ENCODE measurements around the gene LTF. TPM values are rescaled to one million over a fixed set of nuclear protein-coding genes. Genes with fewer than 3 reads are reported as not detected.

Gene LTF
- total RNA-seq, 2 donors from 2014 or later, result 8.8 to 8.9 TPM

DNA sequence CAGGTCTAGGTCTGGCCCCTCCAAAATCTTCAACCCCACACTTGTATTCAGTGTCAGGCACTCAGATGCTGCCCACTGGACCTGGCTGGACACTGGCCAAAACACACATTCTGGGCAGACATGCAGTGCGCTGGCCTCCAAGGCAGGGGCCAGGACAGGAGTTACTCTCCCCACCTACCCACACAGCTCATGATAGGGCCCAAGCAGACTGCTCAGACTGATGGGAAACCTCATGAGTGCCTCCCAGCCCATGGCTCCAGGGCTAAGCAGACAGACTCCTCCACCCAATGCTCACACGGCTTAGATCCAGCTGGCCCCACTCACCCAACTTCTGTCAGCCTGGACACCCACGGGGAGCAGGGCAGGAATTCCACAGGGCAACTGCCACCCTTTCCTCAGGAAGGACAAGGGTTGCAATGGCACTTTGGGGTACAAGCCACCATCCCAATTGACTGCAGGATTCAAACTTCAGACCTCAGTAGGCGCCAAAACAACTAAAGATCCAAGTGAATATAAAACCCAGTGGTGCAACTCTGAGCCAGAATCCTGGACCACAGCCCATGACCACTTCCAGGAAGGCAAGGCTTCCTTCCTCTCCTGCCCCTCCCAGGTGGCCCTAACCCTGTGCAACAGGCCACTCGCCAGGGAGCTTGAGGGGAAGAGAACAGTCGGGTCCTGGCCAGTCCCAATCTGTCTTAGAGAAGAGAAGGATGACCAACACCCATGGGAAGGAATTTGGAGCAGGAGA, 1.4 kb downstream of the LTF start:
- no peaks in the 10 kb centered on the region for H3K9me3 ChIP-seq
- H3K4me1 ChIP-seq, result peaks cover 20% of the 10 kb centered on the region
- peak overlapping the region in 1 of 4 donors; percentile 1 for H3K27ac ChIP-seq
- 68 to 88% methylated on average over 5 to 6 of the region's 6 CpGs for WGBS, 2 donors
- DNase-seq, result no peak
- intact Hi-C loops (cut with DNase I), result no loop called here
- H3K4me3 ChIP-seq, result no peak overlapping the region
- no peak for TF ChIP-seq POLR2A (IDR thresholded peaks at IDR 0.05)
- TF ChIP-seq, protein P1, sequence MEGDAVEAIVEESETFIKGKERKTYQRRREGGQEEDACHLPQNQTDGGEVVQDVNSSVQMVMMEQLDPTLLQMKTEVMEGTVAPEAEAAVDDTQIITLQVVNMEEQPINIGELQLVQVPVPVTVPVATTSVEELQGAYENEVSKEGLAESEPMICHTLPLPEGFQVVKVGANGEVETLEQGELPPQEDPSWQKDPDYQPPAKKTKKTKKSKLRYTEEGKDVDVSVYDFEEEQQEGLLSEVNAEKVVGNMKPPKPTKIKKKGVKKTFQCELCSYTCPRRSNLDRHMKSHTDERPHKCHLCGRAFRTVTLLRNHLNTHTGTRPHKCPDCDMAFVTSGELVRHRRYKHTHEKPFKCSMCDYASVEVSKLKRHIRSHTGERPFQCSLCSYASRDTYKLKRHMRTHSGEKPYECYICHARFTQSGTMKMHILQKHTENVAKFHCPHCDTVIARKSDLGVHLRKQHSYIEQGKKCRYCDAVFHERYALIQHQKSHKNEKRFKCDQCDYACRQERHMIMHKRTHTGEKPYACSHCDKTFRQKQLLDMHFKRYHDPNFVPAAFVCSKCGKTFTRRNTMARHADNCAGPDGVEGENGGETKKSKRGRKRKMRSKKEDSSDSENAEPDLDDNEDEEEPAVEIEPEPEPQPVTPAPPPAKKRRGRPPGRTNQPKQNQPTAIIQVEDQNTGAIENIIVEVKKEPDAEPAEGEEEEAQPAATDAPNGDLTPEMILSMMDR (IDR thresholded peaks at IDR 0.05), result no peak
- ATAC-seq, result no peak
- no peaks in the 10 kb centered on the region for H3K36me3 ChIP-seq (replicated peaks in 1 of 2; ENCODE audit: insufficient read depth in 1 of 2, low read depth in 2 of 2)
- H3K27me3 ChIP-seq, result no peaks in the 10 kb centered on the region

DNA sequence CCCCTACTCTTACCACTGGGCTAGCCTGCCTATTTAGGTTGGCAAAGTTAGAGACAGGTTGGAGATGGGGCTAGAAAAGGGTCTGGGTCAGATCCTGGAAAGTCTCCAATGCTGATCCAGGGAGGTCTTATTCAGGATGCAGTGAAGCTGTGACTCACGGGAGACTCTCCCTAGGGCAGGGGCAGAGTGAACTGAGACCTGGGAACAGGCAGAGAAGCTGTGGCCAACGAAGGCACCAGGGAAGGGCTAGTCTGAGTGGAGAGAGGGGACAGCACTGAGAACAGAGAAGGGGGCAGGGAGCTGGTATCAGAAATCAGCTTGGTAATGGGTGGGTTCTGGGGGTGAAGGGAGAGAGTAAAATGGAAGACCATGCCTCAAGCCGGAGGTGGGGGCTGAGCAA, 2.2 kb downstream of the LTF start:
- 74 to 82% methylated on average over 3 of the region's 3 CpGs for WGBS, 2 donors
- DNase-seq, result no peak
- no peak overlapping the region for H3K4me3 ChIP-seq
- H3K27ac ChIP-seq, result no peak overlapping the region
- H3K36me3 ChIP-seq (replicated peaks in 1 of 2; ENCODE audit: insufficient read depth in 1 of 2, low read depth in 2 of 2), result no peaks in the 10 kb centered on the region
- peaks cover 20% of the 10 kb centered on the region for H3K4me1 ChIP-seq
- no peak for ATAC-seq
- no peaks in the 10 kb centered on the region for H3K27me3 ChIP-seq
- intact Hi-C loops (cut with DNase I), result no loop called here
- TF ChIP-seq, protein P1 (IDR thresholded peaks at IDR 0.05), result no peak
- TF ChIP-seq POLR2A (IDR thresholded peaks at IDR 0.05), result no peak
- no peaks in the 10 kb centered on the region for H3K9me3 ChIP-seq

DNA sequence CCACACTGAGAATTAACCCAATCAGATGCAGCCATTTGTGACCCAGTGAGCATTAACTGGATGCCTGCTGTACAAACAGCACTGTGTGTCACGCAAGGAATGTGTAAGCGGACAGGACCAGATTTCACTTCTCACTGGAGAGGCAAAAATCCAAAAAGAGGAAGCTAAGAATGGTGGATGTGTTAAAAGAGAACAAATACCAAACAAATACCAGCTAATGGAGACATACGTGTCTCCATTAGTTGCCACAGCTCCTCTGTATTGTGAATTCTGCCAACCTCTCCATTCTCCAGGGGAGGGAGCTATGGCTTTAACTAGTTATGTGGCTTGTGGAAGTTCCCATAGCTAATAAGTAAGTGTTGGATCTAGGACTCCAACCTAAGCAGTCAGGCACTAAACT, 2.6 kb downstream of the LTF start:
- H3K9me3 ChIP-seq, result no peaks in the 10 kb centered on the region
- intact Hi-C loops (cut with DNase I), result no loop called here
- H3K27ac ChIP-seq, result no peak overlapping the region
- peaks cover 18% of the 10 kb centered on the region for H3K4me1 ChIP-seq
- DNase-seq (no peak), ATAC-seq (no peak)
- H3K27me3 ChIP-seq, result no peaks in the 10 kb centered on the region
- 66 to 70% methylated on average over 3 of the region's 3 CpGs for WGBS, 2 donors
- H3K4me3 ChIP-seq, result no peak overlapping the region
- H3K36me3 ChIP-seq (replicated peaks in 1 of 2; ENCODE audit: insufficient read depth in 1 of 2, low read depth in 2 of 2), result no peaks in the 10 kb centered on the region
- TF ChIP-seq, protein P1 (IDR thresholded peaks at IDR 0.05), result peak in 2 of 7 experiments; percentile 17 to 19
- no peak for TF ChIP-seq POLR2A (IDR thresholded peaks at IDR 0.05)

DNA sequence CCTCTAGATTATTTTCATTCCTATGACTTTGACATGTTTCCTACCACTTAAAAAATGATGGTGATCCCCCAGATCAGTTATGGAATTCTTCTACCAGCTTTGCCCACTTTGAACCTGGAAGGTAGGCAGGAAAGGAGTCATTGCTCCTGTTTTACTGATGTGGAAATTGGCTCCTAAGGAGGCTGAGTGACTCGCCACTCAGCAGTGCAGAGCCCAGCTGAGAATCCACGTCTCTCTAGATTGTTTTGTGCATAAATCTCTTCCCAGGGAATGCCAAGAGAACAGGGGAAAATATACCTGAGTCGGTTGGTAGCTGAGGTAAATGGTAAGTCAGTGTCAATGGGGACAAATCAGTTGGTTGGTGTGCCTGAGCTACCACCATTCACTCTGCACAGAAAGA, 4.7 kb downstream of the LTF start:
- intact Hi-C loops (cut with DNase I), result no loop called here
- no peak overlapping the region for H3K4me3 ChIP-seq
- no peak overlapping the region for H3K27ac ChIP-seq
- ATAC-seq, result no peak
- WGBS, 2 donors, result 85 to 96% methylated on average over 2 to 3 of the region's 3 CpGs
- TF ChIP-seq, protein P1 (IDR thresholded peaks at IDR 0.05), result no peak
- TF ChIP-seq POLR2A (IDR thresholded peaks at IDR 0.05), result no peak
- no peaks in the 10 kb centered on the region for H3K9me3 ChIP-seq
- H3K4me1 ChIP-seq, result peaks cover 2% of the 10 kb centered on the region
- H3K27me3 ChIP-seq, result no peaks in the 10 kb centered on the region
- peaks cover 0 to 2% of the 10 kb centered on the region in 2 donors for H3K36me3 ChIP-seq (replicated peaks in 1 of 2; ENCODE audit: insufficient read depth in 1 of 2, low read depth in 2 of 2)
- no peak for DNase-seq

DNA sequence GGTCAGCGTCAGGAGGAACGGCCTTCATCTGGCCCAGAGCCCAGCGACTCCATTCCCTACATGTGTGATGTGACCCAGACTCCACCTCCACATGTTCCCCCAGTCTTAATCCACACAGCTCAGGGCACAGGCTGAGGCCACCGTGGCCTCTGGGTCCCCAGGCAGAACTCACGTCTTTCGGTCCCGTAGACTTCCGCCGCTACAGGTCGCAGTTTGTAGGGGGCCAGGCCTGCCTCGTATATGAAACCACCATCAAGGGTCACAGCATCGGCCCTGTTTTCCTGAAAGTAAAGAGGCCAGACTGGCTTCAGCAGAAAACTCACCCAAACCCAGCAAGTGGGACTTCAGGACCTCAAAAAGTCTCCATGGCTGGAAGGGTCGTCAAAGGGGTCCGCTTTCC, 8.6 kb downstream of the LTF start:
- no peaks in the 10 kb centered on the region for H3K27me3 ChIP-seq
- intact Hi-C loops (cut with DNase I), result no loop called here
- H3K36me3 ChIP-seq (replicated peaks in 1 of 2; ENCODE audit: insufficient read depth in 1 of 2, low read depth in 2 of 2), result peaks cover 0 to 2% of the 10 kb centered on the region in 2 donors
- no peak overlapping the region for H3K27ac ChIP-seq
- TF ChIP-seq, protein P1 (IDR thresholded peaks at IDR 0.05), result no peak
- no peak for TF ChIP-seq POLR2A (IDR thresholded peaks at IDR 0.05)
- ATAC-seq (no peak), DNase-seq (no peak)
- 93 to 95% methylated on average over 13 to 14 of the region's 14 CpGs for WGBS, 2 donors
- H3K4me1 ChIP-seq, result no peaks in the 10 kb centered on the region
- no peaks in the 10 kb centered on the region for H3K9me3 ChIP-seq
- no peak overlapping the region for H3K4me3 ChIP-seq
